Measurements from ENCODE around the gene CCDC34. TPM values are rescaled to one million over a fixed set of nuclear protein-coding genes. Genes with fewer than 3 reads are reported as not detected.

CCDC34 gene
- total RNA-seq, 1 experiment from 2014 or later = 23.6 TPM

DNA sequence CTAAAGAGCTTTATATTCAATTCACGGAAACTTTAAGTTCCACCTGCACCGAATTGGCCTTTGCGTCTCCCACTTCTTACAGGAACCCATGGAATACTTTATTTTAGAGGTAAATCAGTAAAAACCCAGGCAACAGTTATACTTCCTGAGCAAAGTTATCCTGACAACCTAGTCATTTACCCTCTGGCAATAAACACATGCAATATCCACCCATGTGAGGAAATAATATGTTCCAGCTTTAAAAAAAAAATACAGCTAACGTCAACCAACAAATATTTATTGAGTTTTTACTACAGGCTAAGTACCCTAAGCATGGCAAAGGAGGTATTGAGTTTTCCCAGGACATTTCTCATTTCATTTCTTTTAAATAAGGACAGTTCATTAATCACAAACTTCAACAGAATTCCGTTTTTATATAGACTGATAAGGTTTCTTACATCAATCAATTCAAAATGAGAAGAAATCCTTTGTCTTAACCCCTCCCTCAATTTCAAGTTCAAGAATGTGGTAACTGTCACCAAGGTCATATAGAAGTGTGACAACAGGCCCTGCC, 38.3 kb upstream of the CCDC34 start:
- H3K9me3 ChIP-seq (replicated peaks) = no peaks in the 10 kb centered on the region
- H3K27me3 ChIP-seq (replicated peaks) = no peaks in the 10 kb centered on the region
- no peak overlapping the region for H3K27ac ChIP-seq
- H3K4me3 ChIP-seq = no peak overlapping the region
- H3K4me1 ChIP-seq (replicated peaks) = no peaks in the 10 kb centered on the region
- no peaks in the 10 kb centered on the region; the same call in 1 of the 2 replicates for H3K36me3 ChIP-seq
- DNase-seq (ENCODE audit: low read depth in 1 of 2, low spot score in 2 of 2) = no peak

DNA sequence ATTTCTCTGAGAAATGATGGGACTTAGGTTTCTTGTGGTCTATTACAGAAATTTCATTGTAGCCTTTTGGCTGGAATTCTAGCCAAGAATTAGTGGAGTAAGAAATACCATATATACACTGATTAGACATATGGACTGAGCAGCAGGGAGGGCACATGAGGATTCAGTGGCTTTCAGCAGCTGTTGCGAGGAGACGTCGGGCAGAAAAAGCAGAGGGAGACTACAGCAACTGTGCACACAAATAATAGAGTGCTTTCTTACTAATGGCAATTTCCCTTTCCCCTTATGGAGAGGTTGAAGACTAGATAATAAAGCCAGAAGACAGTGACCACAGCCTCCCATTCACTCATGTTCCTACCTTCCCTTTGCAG, 35.4 kb upstream of the CCDC34 start:
- Histone ChIP-seq H3K4me3 (no peak overlapping the region), H3K36me3 (no peaks in the 10 kb centered on the region), H3K27me3 (replicated peaks) (no peaks in the 10 kb centered on the region), H3K9me3 (replicated peaks) (no peaks in the 10 kb centered on the region), H3K27ac (no peak overlapping the region), H3K4me1 (replicated peaks) (peaks cover 21% of the 10 kb centered on the region)
- no peak for DNase-seq (ENCODE audit: low read depth in 1 of 2, low spot score in 2 of 2)

DNA sequence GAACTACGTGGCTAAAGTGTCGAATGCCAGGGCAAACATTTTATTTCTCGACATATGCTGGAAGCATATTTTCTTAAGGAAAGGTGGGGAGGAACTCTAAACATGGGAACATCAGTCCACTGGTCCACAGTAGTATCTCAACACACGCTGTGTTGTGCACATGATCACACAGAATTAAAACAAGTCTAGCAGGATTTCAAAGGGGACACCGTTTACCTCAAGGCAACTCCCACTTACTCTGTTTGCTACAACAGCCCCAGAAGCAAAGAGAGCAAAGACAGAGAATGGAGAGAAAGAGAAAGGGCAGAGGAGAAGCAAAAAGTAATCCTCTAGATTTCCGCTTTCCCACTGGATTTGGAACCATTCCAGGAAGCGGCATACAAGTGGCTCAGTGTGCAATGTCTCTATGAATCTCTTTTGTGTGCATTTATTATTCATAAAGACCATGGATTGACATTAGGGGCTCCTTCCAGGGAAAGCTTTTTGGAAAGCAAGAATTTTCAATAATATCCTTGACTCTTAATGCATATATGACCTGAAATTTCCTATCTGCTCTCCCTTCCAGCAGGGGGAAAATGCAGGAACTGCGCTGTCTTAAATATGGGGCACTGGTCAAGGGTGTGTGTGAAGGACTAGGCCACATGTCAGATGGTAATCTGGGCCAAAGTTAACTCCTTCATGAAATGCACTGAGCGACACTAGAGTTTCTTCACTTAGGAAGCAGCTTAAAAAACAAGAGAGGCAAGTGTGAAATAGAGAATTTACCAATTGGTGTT, 34.8 kb upstream of the CCDC34 start:
- H3K27me3 ChIP-seq (replicated peaks) = no peaks in the 10 kb centered on the region
- no peaks in the 10 kb centered on the region for H3K9me3 ChIP-seq (replicated peaks)
- no peaks in the 10 kb centered on the region for H3K36me3 ChIP-seq
- DNase-seq (ENCODE audit: low read depth in 1 of 2, low spot score in 2 of 2) = no peak
- peaks cover 25% of the 10 kb centered on the region for H3K4me1 ChIP-seq (replicated peaks)
- no peak overlapping the region for H3K4me3 ChIP-seq
- no peak overlapping the region for H3K27ac ChIP-seq

- H3K36me3 ChIP-seq = no peaks in the 10 kb centered on the region
- H3K27me3 ChIP-seq (replicated peaks) = no peaks in the 10 kb centered on the region
- H3K27ac ChIP-seq = 0 out of 2 replicates have a peak overlapping the region, but pooled peaks have one; percentile 2
- H3K4me1 ChIP-seq (replicated peaks) = peaks cover 40% of the 10 kb centered on the region
- H3K4me3 ChIP-seq = no peak overlapping the region
- no peaks in the 10 kb centered on the region for H3K9me3 ChIP-seq (replicated peaks)
- no peak for DNase-seq (ENCODE audit: low read depth in 1 of 2, low spot score in 2 of 2)
These were observed 33.3 kb upstream of the CCDC34 start for GRCh38 chr11:27396259-27396839.

- Histone ChIP-seq H3K4me3 (no peak overlapping the region), H3K4me1 (replicated peaks) (peaks cover 46% of the 10 kb centered on the region), H3K27me3 (replicated peaks) (no peaks in the 10 kb centered on the region), H3K9me3 (replicated peaks) (no peaks in the 10 kb centered on the region), H3K36me3 (no peaks in the 10 kb centered on the region), H3K27ac (0 out of 2 replicates have a peak overlapping the region, but pooled peaks have one; percentile 2)
- peak; percentile 46 to 76 for DNase-seq (ENCODE audit: low read depth in 1 of 2, low spot score in 2 of 2)
These were observed 32.7 kb upstream of the CCDC34 start for GRCh38 chr11:27395556-27396258.

GRCh38 chr11:27394781-27395228, 31.8 kb upstream of the CCDC34 start:
- DNase-seq (ENCODE audit: low read depth in 1 of 2, low spot score in 2 of 2) = no peak
- Histone ChIP-seq H3K27me3 (replicated peaks) (no peaks in the 10 kb centered on the region), H3K9me3 (replicated peaks) (no peaks in the 10 kb centered on the region), H3K36me3 (no peaks in the 10 kb centered on the region), H3K27ac (no peak overlapping the region), H3K4me3 (no peak overlapping the region), H3K4me1 (replicated peaks) (peaks cover 51% of the 10 kb centered on the region)

GRCh38 chr11:27392278-27393114, 29.5 kb upstream of the CCDC34 start:
- no peaks in the 10 kb centered on the region for H3K9me3 ChIP-seq (replicated peaks)
- no peaks in the 10 kb centered on the region for H3K36me3 ChIP-seq
- DNase-seq (ENCODE audit: low read depth in 1 of 2, low spot score in 2 of 2) = peak in 1 of 2 experiments; percentile 59
- no peak overlapping the region for H3K4me3 ChIP-seq
- peaks cover 51% of the 10 kb centered on the region for H3K4me1 ChIP-seq (replicated peaks)
- no peak overlapping the region for H3K27ac ChIP-seq
- H3K27me3 ChIP-seq (replicated peaks) = no peaks in the 10 kb centered on the region

GRCh38 chr11:27391331-27392015, 28.5 kb upstream of the CCDC34 start:
- H3K27me3 ChIP-seq (replicated peaks) = no peaks in the 10 kb centered on the region
- H3K36me3 ChIP-seq = no peaks in the 10 kb centered on the region
- no peak for DNase-seq (ENCODE audit: low read depth in 1 of 2, low spot score in 2 of 2)
- H3K4me1 ChIP-seq (replicated peaks) = peaks cover 51% of the 10 kb centered on the region
- no peak overlapping the region for H3K27ac ChIP-seq
- H3K4me3 ChIP-seq = no peak overlapping the region
- H3K9me3 ChIP-seq (replicated peaks) = no peaks in the 10 kb centered on the region

DNA sequence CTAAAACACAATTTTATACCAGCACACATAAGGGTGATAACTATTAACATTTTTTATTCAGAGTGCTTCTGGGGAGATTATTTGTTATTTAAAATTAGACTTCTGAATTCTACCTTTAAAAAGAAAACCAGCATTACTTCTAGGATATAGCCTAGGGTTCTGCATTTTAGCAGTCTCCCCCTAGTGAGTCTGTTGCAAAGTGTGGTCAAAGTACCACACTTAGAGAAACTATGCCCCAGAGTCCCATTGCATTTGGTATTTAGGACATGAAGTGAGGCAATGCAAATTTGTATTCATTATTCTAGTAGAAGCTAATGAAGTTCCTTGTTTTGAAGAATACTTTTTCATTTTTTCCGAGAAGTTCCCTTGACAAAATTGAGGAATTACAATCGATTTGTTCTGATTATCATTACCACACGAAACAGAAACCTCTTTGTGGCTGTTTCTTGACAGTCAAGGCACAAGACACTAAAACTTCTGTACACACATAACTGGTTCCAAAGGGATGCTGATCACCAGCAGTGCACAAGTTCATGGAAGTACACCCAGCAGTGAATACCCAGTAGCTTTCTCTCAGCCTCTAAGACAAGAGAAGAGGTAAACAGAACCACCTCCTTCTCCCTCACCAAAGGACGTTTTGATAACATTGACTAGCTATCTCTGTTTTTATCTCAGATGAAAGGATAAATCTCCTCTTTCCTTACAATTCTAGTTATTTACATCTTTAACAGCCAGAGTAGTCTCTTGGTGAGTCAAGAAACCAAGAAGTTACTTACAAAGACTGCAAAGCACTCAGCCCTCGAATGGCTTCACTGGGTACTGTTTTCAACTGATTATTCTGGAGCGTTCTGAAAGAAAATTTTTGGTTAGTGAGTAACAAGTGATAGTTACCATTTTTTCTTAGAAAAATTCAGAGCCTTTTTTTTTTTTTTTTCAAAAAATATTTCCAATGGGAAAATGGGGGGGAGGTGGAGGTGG, 27.6 kb upstream of the CCDC34 start:
- H3K27me3 ChIP-seq (replicated peaks) = no peaks in the 10 kb centered on the region
- peak in 1 of 2 experiments; percentile 31 for DNase-seq (ENCODE audit: low read depth in 1 of 2, low spot score in 2 of 2)
- H3K4me3 ChIP-seq = no peak overlapping the region
- no peak overlapping the region for H3K27ac ChIP-seq
- H3K9me3 ChIP-seq (replicated peaks) = no peaks in the 10 kb centered on the region
- peaks cover 53% of the 10 kb centered on the region for H3K4me1 ChIP-seq (replicated peaks)
- no peaks in the 10 kb centered on the region for H3K36me3 ChIP-seq

DNA sequence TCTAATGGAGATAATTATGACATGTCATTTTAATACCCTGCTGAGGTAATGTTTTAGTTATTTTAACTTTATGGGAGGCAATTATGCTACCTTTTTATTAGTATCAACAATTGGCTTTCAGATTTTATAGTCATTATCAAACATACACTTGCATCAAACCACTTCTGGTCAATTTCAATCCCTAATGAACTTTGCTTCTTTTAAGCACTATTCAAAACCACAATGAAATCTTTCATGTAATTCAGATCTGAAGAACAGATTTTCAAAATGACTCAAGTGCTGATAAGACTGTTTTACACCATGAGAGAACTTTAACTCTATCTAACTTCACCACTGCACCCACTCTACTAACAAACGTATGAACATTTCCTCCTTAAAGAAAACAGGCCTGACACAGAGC, 25.9 kb upstream of the CCDC34 start:
- Histone ChIP-seq H3K36me3 (no peaks in the 10 kb centered on the region), H3K9me3 (replicated peaks) (no peaks in the 10 kb centered on the region), H3K27me3 (replicated peaks) (no peaks in the 10 kb centered on the region), H3K4me3 (no peak overlapping the region), H3K4me1 (replicated peaks) (peaks cover 54% of the 10 kb centered on the region), H3K27ac (no peak overlapping the region)
- DNase-seq (ENCODE audit: low read depth in 1 of 2, low spot score in 2 of 2) = no peak

- Histone ChIP-seq H3K4me3 (no peak overlapping the region), H3K27ac (no peak overlapping the region), H3K27me3 (replicated peaks) (no peaks in the 10 kb centered on the region), H3K4me1 (replicated peaks) (peaks cover 52% of the 10 kb centered on the region), H3K9me3 (replicated peaks) (no peaks in the 10 kb centered on the region), H3K36me3 (no peaks in the 10 kb centered on the region)
- DNase-seq (ENCODE audit: low read depth in 1 of 2, low spot score in 2 of 2) = no peak
These were observed 25.0 kb upstream of the CCDC34 start for GRCh38 chr11:27388001-27388400.

- peaks cover 45% of the 10 kb centered on the region for H3K4me1 ChIP-seq (replicated peaks)
- DNase-seq (ENCODE audit: low read depth in 1 of 2, low spot score in 2 of 2) = no peak
- no peak overlapping the region for H3K27ac ChIP-seq
These were observed 24.3 kb upstream of the CCDC34 start for GRCh38 chr11:27387362-27387761.

More at GRCh38 chr11:27387362-27387761, 24.3 kb upstream of the CCDC34 start:
- Histone ChIP-seq H3K9me3 (replicated peaks) (no peaks in the 10 kb centered on the region), H3K27me3 (replicated peaks) (no peaks in the 10 kb centered on the region), H3K4me3 (no peak overlapping the region), H3K36me3 (no peaks in the 10 kb centered on the region)
